VCaP (cell line): Measurements from ENCODE around the gene AGBL1.

ENCODE experiments used
- H3K27ac ChIP-seq: fragments of 450-650 bp; 2 replicates; pipeline ENCODE4 v1.5.1; 2017
- TF ChIP-seq, protein P1 (sequence below): fragments of 450-650 bp; conservative IDR thresholded peaks from 2 replicates; pipeline ENCODE4 v1.5.1; 2017; ENCODE audit warnings: mild to moderate bottlenecking, moderate library complexity

AGBL1 gene

DNA sequence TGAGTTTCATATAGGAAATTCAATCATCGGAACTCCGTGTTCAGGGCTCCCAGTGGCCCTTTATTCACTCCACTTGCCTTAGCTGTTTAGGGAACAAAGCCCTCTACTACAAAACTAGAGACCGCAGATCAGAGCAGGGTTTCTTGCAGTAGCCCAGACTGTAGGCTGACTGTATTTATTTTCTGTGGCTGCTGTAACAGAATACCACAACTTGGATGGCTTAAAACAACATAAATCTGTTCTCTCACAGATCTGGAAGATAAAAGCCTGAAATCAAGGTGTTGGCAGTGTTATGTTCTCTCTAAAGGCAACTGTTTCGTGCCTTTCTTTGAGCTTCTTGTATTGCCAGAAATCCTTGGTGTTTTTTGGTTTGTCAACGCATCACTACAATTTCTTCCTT lies 479.0 kb downstream of the AGBL1 start:
- H3K27ac ChIP-seq: no peak overlapping the region
- TF ChIP-seq, protein P1, sequence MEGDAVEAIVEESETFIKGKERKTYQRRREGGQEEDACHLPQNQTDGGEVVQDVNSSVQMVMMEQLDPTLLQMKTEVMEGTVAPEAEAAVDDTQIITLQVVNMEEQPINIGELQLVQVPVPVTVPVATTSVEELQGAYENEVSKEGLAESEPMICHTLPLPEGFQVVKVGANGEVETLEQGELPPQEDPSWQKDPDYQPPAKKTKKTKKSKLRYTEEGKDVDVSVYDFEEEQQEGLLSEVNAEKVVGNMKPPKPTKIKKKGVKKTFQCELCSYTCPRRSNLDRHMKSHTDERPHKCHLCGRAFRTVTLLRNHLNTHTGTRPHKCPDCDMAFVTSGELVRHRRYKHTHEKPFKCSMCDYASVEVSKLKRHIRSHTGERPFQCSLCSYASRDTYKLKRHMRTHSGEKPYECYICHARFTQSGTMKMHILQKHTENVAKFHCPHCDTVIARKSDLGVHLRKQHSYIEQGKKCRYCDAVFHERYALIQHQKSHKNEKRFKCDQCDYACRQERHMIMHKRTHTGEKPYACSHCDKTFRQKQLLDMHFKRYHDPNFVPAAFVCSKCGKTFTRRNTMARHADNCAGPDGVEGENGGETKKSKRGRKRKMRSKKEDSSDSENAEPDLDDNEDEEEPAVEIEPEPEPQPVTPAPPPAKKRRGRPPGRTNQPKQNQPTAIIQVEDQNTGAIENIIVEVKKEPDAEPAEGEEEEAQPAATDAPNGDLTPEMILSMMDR: no peak

- TF ChIP-seq, protein P1: no peak
- no peak overlapping the region for H3K27ac ChIP-seq
These were observed 488.7 kb downstream of the AGBL1 start for GRCh38 chr15:86568378-86568777.

DNA sequence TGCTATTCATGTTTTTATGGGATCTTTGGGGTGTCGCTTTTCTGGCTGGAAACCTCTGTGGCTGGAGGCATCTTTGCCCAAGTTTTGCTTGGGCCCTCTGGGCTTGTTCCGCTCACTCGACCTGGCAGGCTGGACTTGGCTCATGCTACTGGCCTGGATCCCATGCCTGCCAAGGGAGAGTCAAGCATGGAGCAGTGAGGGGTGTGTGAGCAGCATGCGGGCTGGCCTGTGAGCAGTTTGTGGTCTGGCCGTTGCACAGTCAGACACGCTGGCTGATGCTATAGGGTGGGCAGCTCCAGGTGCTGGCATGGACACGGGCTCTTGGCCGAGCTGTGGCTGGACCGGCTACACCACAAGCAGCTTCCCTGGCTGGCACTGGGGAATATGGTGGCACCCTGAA lies 491.1 kb downstream of the AGBL1 start:
- no peak overlapping the region for H3K27ac ChIP-seq
- TF ChIP-seq, protein P1: no peak

DNA sequence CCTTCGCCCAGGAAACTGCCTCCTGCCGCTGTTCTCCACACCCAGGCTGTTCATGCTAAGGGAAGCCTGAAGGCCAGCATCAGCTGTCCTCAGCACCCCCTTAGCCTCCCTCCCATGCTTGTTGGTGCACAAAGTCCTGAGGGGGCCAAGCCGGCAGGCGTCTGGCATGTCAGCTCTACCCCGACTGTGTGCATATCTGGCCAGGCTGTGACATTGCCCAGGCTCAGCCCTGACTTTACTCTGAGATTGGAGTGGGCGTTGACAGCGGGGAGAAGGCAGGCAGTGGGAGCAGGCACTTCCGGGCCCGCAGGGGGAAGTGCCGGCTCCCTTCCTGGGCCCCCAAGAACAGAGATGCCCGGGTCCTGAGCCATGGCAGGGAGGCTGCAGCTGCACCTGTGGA lies 492.2 kb downstream of the AGBL1 start:
- TF ChIP-seq, protein P1: no peak
- no peak overlapping the region for H3K27ac ChIP-seq

DNA sequence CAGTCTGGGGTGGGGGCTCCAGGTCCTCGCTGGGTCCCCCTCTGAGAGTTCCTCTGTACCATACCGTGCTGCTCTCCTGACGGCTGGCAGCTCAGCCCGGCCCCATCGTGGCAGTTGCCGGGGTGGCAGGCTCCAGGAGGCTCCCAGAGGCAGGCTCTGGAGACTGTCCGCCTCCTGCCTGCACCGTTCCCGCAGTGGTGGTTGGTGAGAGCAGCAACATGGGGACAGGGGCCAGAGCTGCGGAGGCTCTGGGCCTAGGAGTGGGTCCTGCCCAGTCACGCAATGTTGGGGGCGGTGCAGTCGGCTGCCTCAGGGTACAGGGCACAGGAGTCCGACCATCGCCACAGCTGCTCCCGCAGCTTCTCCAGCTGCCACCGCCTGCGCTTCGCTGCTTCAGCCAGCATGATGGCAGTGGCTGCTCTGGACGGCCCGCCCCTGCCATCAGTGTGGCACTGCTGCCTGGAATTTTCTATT lies 492.7 kb downstream of the AGBL1 start:
- TF ChIP-seq, protein P1: no peak
- H3K27ac ChIP-seq: no peak overlapping the region

- TF ChIP-seq, protein P1: no peak
- no peak overlapping the region for H3K27ac ChIP-seq
These were observed 493.8 kb downstream of the AGBL1 start for GRCh38 chr15:86573476-86573875.

DNA sequence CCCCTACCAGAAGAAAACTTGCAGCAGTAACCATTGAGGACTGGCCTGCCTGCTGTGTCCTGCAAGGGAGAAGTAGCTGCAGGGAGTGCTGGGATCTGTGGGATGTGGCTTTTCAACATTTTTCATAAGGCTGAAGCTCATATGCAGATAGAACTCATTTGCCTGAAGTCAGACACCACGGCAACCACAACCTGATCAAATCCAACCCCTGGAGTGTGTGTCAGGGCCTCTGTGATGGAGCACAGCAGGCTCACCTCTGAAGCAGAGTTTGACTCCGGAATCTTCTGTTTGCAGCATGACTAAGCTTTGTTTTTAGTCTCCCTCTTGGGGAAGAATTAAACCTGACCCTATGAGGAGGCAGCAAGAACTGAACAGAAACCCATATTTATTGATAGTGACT lies 508.7 kb downstream of the AGBL1 start:
- no peak overlapping the region for H3K27ac ChIP-seq
- TF ChIP-seq, protein P1: no peak

DNA sequence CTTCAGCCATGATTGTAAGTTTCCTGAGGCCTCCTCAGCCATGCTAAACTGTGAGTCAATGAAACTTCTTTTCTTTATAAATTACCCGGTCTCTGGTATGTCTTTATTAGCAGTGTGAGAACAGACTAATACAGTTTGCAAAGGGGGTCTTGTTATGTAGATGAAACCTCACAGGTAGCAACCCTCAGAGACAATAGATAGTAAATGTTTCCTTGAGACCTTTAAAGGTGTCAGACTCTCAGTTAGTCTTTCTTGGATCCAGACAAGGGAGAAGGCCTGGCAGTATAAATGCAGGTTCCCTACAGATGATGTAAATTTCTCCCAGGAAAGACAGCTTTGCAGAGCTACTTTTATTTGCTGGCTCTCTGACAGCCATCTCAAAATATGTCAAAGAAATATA lies 510.8 kb downstream of the AGBL1 start:
- H3K27ac ChIP-seq: no peak overlapping the region

More for the DNA sequence above, 510.8 kb downstream of the AGBL1 start:
- TF ChIP-seq, protein P1: no peak
